Heart left ventricle (tissue), 16 donors: ENCODE measurements around the gene ATF7. TPM values are rescaled to one million over a fixed set of nuclear protein-coding genes. Genes with fewer than 3 reads are reported as not detected.

ENCODE experiments used
- ATAC-seq, 4 donors: fragments of 200-7000 bp; cut with Tn5 transposase; one replicate each; pipeline ENCODE4 v1.9.1; 2020 to 2022; ENCODE audit warnings: moderate library complexity in 4 of 4, mild to moderate bottlenecking in 3 of 4, moderate number of reproducible peaks in 1 of 4
- DNase-seq, 5 donors: peaks; one replicate each; pipeline ENCODE4 v3.0.0-alpha.2; 2020
- H3K27ac ChIP-seq, 12 donors: fragments of 200-600 bp; sonication (generic) in 4 of 12; one replicate each; pipeline versions ENCODE4 v1.5.0 to v1.8.0; 2016 to 2022; ENCODE audit warnings: mild to moderate bottlenecking in 2 of 12
- H3K27me3 ChIP-seq, 9 donors: fragments of 200-600 bp; sonication (generic) in 2 of 9; one replicate each; pipeline versions ENCODE4 v1.5.1 to v1.8.0; 2016 to 2022; ENCODE audit warnings: mild to moderate bottlenecking in 3 of 9
- H3K36me3 ChIP-seq, 9 donors: fragments of 200-600 bp; sonication (generic) in 2 of 9; one replicate each; pipeline versions ENCODE4 v1.5.0 to v1.8.0; 2018 to 2022; ENCODE audit warnings: mild to moderate bottlenecking in 2 of 9
- H3K4me1 ChIP-seq, 12 donors: fragments of 200-600 bp; sonication (generic) in 4 of 12; one replicate each; pipeline versions ENCODE4 v1.5.0 to v1.8.0; 2016 to 2022; ENCODE audit warnings: mild to moderate bottlenecking in 3 of 12
- H3K4me3 ChIP-seq, 12 donors: fragments of 200-600 bp; sonication (generic) in 4 of 12; one replicate each; pipeline versions ENCODE4 v1.5.0 to v1.8.0; 2017 to 2022; ENCODE audit warnings: mild to moderate bottlenecking in 9 of 12, moderate library complexity in 4 of 12
- H3K9me3 ChIP-seq, 12 donors: fragments of 200-600 bp; sonication (generic) in 4 of 12; one replicate each; pipeline versions ENCODE4 v1.5.0 to v1.8.0; 2016 to 2022; ENCODE audit warnings: mild to moderate bottlenecking in 1 of 12
- POLR2A ChIP-seq, 2 donors: fragments of 450-650 bp; IDR thresholded peaks; one replicate each; pipeline ENCODE4 v1.6.1; 2017; ENCODE audit warnings: antibody characterized with exemption in 2 of 2, mild to moderate bottlenecking in 2 of 2, moderate library complexity in 2 of 2
- WGBS, 4 donors: extraction: QIAGEN DNeasy Blood & Tissue Kit in 2 of 4; methylation state at CpG; one replicate each; pipeline versions ENCODE4 v1.1.5 to v1.1.7; 2013 to 2018; 5-methylcytosine and 5-hydroxymethylcytosine counted together
- intact Hi-C, 10 donors: fragments of 100-400 bp; cut with DNase I; formaldehyde crosslinking; loops; one replicate each; pipeline versions ENCODE4 v1.11.1 to v1.14.2; 2022
- polyA plus RNA-seq, 2 donors: library from polyadenylated mRNA; stranded (reverse); fragments of 200-250 nt; gene quantifications; one replicate each; pipeline ENCODE4 v1.2.3, GENCODE V29; 2013
- total RNA-seq, 9 donors: library from RNA; depleted of rRNA in 2 of 9; stranded (reverse); fragments of >200 nt in 2 of 9; fragmentation: NEBNext Ultra II Directional in 3 of 9; extraction: Animal tissue kit (Norgen Biotek cat#: 25700) in 3 of 9; gene quantifications; one replicate each; pipeline versions ENCODE4 v1.1.0 to v1.2.4, GENCODE V29; 2016 to 2023
- TF ChIP-seq, protein P1 (sequence below), 12 donors: fragments of 200-600 bp; sonication (generic) in 4 of 12; IDR thresholded peaks; one replicate each; pipeline versions ENCODE4 v1.5.0 to v1.8.0; 2018 to 2022; ENCODE audit warnings: antibody characterized with exemption in 12 of 12, mild to moderate bottlenecking in 5 of 12
- donor health status: ischemic (EF 13 %, LVEDD 7.1; RV severe dilation, severe dysfunction).
- donor health status: healthy with polysubstance abuse.
- donor health status: DM: no; HTN: yes; CAD: no.
- donor health status: DM: no; HTN: no; CAD: no.
- donor health status: ischemic (EF 25% LVEDD 6.9; RV normal size, moderate dysfunction).
- donor health status: ischemic (EF 25% LVEDD 5.7; RV mildly dilated, moderate dysfunction).
- donor health status: healthy.
- donor health status: DM: yes; HTN: yes; CAD: no.
- donor health status: ischemic (EF 35%, LVEDD 5.7; RV mildly dilated, moderate dysfunction).
- donor health status: nonischemic (EF 11% LVEDD 7.7; RV severe dilation, severe dysfunction).
- donor health status: DM: yes; HTN: yes; CAD: no.
- donor health status: PGD.
- donor health status: ischemic (EF 29% LVEDD 5.4; RV normal size, mild dysfunction).
- donor health status: nonischemic (EF 23%, LVEDD 6.1; RV moderate dilation, normal function).

Gene ATF7
- total and polyA plus RNA-seq, 11 donors = 20.0 to 43.2 (median 31.8) TPM

DNA sequence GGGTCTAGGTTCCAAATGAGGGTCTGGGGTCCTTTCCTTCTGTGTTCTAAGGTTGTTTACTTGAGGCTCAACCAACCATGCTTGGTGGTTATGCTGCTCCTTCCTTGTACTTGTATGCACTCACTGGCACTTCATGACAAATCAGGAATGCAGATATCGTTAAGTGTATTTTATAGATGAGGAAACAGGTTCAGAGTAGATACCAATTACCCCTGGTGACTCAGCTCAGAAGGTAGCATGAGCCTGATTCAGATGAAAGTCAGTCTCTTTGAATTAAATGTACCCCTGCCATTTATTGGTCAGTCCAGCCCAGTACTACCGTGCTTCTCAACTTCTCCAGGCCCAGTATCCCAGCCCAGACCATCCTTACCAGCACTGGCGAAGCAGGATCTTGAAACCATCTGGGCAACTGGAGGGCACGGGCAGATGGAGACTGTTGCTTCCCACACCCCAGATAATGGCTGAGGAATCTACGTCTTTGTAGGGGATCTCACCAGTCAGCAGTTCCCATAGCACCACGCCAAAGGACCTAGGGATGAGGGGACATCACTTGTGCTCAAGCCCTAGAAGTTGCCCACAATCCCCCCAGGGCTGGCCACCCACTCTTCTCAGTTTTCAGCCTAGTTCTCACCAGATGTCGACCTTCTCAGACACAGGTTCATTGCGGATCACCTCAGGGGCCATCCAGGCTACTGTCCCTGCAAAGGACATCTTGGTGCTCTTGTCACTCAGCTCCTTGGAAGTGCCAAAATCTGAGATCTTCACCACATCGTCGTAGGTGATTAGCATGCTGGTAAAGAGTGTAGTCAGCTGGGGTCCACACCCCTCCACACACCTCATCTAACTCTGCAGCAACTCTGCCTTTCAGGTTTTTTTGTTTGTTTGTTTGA, 141.3 kb downstream of the ATF7 start:
- no peaks in the 10 kb centered on the region for H3K9me3 ChIP-seq
- DNase-seq (no peak), ATAC-seq (no peak)
- WGBS, 4 donors = 78 to 89% (median 84%) methylated on average over 10 of the region's 10 CpGs
- H3K4me1 ChIP-seq = peaks cover 0 to 24% (median 7%) of the 10 kb centered on the region in 12 donors
- H3K27ac ChIP-seq = no peak overlapping the region
- peaks cover 0 to 86% (median 76%) of the 10 kb centered on the region in 9 donors for H3K36me3 ChIP-seq
- no peaks in the 10 kb centered on the region for H3K27me3 ChIP-seq
- TF ChIP-seq POLR2A (IDR thresholded peaks at IDR 0.05) = no peak
- TF ChIP-seq, protein P1, sequence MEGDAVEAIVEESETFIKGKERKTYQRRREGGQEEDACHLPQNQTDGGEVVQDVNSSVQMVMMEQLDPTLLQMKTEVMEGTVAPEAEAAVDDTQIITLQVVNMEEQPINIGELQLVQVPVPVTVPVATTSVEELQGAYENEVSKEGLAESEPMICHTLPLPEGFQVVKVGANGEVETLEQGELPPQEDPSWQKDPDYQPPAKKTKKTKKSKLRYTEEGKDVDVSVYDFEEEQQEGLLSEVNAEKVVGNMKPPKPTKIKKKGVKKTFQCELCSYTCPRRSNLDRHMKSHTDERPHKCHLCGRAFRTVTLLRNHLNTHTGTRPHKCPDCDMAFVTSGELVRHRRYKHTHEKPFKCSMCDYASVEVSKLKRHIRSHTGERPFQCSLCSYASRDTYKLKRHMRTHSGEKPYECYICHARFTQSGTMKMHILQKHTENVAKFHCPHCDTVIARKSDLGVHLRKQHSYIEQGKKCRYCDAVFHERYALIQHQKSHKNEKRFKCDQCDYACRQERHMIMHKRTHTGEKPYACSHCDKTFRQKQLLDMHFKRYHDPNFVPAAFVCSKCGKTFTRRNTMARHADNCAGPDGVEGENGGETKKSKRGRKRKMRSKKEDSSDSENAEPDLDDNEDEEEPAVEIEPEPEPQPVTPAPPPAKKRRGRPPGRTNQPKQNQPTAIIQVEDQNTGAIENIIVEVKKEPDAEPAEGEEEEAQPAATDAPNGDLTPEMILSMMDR (IDR thresholded peaks at IDR 0.05) = no peak
- H3K4me3 ChIP-seq = no peak overlapping the region
- intact Hi-C loops = no loop called here

DNA sequence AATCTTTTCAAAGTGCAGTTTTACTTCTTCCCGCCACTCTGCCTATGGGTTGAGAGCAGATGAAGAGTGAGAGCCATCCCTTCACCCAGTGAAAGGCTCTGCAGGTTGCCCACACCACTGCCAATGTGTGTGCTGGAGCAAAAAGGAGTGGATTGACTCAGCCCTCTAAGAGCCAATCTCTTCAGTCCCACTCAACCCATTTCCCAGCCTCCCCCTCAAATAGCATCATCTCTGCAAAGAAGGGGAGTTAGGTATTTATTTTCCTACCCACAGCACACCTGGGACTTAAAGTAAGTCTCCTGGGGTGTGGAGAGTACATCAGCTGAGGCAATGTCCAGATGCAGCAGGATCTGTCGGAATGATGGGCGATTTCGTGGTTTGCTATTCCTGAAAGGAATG, 142.2 kb downstream of the ATF7 start:
- 89 to 94% (median 91%) methylated on average over 4 of the region's 4 CpGs for WGBS, 4 donors

DNA sequence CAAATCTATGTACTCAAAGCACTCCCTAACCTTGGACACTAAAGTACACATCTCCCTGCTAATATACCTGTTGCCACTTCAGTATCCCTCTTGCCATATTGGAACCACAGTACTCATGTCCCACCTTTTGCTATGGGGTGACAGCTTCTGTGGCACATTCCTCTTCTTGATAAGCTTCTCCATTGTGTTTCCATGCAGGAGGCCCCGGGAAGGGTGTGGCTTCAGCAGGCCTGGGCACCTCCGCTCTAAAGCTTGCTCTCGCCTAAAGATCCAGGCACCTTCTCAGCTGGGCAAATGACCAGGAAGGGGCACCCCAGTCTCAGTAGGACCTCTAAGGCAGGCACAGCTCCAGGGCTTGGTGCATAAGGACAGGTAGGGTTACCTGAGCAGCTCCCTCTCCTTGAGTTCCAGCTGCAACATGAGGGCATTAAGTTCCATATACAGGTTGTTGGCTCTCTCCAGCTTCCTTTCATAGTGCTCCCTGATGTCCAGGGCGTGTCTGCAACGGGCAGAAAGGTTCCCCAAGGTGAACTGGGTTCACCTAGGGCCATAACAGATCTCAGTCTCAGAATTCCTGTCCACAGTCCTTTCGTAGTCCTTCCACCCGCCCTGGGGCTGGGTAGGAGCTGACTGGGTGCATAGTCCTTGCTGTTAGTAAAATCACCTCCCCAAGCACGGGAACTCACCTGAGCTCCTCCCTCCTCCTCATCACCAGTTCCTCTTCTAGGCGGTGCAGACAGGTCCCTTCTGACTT, 142.8 kb downstream of the ATF7 start:
- Histone ChIP-seq H3K4me1 (peaks cover 0 to 31% (median 11%) of the 10 kb centered on the region in 12 donors), H3K9me3 (no peaks in the 10 kb centered on the region), H3K4me3 (no peak overlapping the region), H3K27me3 (no peaks in the 10 kb centered on the region), H3K27ac (peak overlapping the region in 2 of 12 donors; percentile 0 to 31), H3K36me3 (peaks cover 0 to 99% (median 90%) of the 10 kb centered on the region in 9 donors)
- TF ChIP-seq, protein P1 (IDR thresholded peaks at IDR 0.05) = no peak
- whole genome bisulfite sequencing, 4 donors = 61 to 75% (median 70%) methylated on average over 9 of the region's 9 CpGs
- DNase-seq = no peak
- peak in 2 of 4 donors; percentile 3 to 12 for ATAC-seq
- intact Hi-C loops = no loop called here

More for the DNA sequence above, 142.2 kb downstream of the ATF7 start:
- Histone ChIP-seq H3K27me3 (no peaks in the 10 kb centered on the region), H3K27ac (no peak overlapping the region), H3K36me3 (peaks cover 0 to 95% (median 84%) of the 10 kb centered on the region in 9 donors), H3K4me3 (no peak overlapping the region), H3K9me3 (no peaks in the 10 kb centered on the region), H3K4me1 (peaks cover 0 to 26% (median 7%) of the 10 kb centered on the region in 12 donors)
- TF ChIP-seq, protein P1 (IDR thresholded peaks at IDR 0.05) = no peak
- TF ChIP-seq POLR2A (IDR thresholded peaks at IDR 0.05) = no peak
- intact Hi-C loops = no loop called here
- ATAC-seq = no peak
- DNase-seq = no peak
